ENCODE data around the gene AEBP1.

AEBP1 gene

DNA sequence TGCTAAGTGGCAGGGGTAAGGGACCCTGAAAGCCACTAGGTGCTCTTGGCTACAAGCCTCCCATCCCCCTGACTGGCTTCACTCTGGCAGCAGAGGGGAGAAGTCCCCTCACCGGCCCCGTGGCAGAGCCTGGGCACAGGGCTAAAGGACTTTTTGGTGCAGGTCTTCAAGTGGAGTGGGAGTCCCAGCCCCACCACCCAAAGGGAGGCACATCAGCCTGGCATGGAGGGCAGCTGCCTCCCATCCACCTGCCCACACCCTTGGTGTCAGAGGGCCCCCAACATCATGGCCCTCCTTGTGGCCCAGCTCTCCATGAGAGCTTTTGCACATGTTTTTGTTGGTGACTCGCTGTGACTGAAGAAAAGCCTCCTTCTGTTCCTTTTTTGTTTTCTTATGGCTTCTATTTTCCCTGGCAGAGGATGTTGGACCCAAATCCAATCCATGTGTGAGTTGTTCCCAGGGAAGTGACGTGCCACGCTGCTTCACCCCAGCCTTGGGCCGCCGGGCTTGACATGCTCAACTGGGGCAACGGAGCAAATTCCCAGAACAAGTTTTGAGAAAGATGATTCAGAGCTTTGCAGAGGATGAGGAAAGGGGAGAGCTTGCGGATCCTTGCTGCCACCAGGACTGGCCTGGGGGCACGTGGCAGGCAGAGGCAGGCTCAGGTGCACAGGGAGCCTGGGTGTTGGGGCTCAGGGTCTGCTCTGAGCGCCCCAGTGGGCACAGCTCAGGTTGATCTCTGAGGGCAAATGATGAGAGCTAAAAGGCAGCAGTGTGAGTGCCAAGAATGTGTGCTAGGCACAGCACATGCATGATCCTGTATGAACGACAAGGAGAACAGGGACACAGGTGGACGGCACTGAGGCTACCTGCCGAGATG is 1.9 kb upstream of the AEBP1 start:
- DNase-seq (no peak), ATAC-seq (no peak)
- Mint-ChIP-seq H3K9me3 (no peaks in the 10 kb centered on the region), H3K4me1 (peaks cover 32% of the 10 kb centered on the region), H3K36me3 (ENCODE audit: low read depth) (no peaks in the 10 kb centered on the region), H3K27me3 (peaks cover 6% of the 10 kb centered on the region), H3K4me3 (peak overlapping the region; percentile 25), H3K27ac (no peak overlapping the region)

DNA sequence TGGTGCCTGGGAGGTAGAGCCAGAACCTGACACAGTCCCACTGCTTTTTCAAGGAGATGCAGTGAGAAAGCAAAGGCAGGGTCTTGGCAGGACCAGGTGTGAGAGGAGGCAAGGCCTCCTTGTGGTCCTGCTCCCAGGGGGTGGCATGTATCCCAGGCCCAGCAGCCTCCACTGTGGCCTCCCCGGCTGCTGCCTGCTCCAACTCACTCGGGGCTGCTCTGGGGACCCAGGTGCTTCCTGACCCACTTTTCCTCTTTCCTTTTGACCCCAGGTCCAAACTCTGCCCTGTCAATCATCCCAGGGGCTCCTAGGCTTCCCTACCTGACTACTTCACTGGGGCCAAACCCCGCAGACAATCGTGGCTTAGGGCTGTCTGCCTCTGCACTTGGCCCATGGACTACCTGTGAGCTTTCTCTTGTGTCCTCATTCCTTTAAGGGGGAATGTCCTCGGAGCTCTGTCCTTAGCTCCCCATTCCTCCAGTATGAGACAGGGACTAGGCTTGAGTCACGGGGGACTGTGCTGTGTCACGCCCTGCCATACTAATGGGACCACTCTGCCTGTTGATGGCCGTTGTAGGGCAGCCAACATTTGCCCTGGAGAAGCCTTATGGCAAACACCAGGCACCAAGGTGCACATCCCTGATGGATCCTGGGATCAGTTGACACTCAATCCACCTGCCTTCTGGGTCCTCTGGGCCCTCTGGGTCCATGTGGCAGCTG is 1.1 kb upstream of the AEBP1 start:
- Mint-ChIP-seq H3K27ac (peak overlapping the region; percentile 35), H3K36me3 (ENCODE audit: low read depth) (no peaks in the 10 kb centered on the region), H3K9me3 (no peaks in the 10 kb centered on the region), H3K27me3 (peaks cover 6% of the 10 kb centered on the region), H3K4me1 (peaks cover 25% of the 10 kb centered on the region), H3K4me3 (peak overlapping the region; percentile 51)
- DNase-seq (no peak), ATAC-seq (no peak)

DNA sequence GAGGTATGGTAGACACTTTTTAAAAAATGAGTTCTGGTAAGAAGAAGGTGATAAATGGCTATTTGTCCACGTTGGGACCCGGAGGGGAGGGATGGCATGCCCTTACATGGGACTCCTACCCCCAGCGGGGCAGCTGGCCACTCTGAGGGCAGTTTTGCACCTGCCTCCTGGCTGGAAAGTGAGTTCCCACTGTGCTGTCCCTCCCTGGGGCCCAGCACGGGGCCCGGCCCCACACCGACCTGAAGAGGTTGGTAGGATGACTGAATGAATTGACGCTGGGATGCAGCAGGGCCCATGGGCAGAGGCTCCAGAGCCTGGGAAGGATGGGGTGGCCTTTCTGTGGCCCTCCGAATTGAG is 601 bp upstream of the AEBP1 start:
- Mint-ChIP-seq H3K4me1 (peaks cover 23% of the 10 kb centered on the region), H3K9me3 (no peaks in the 10 kb centered on the region), H3K36me3 (ENCODE audit: low read depth) (no peaks in the 10 kb centered on the region), H3K27me3 (peaks cover 6% of the 10 kb centered on the region), H3K4me3 (peak overlapping the region; percentile 51), H3K27ac (peak overlapping the region; percentile 35)
- DNase-seq (no peak), ATAC-seq (no peak)

DNA sequence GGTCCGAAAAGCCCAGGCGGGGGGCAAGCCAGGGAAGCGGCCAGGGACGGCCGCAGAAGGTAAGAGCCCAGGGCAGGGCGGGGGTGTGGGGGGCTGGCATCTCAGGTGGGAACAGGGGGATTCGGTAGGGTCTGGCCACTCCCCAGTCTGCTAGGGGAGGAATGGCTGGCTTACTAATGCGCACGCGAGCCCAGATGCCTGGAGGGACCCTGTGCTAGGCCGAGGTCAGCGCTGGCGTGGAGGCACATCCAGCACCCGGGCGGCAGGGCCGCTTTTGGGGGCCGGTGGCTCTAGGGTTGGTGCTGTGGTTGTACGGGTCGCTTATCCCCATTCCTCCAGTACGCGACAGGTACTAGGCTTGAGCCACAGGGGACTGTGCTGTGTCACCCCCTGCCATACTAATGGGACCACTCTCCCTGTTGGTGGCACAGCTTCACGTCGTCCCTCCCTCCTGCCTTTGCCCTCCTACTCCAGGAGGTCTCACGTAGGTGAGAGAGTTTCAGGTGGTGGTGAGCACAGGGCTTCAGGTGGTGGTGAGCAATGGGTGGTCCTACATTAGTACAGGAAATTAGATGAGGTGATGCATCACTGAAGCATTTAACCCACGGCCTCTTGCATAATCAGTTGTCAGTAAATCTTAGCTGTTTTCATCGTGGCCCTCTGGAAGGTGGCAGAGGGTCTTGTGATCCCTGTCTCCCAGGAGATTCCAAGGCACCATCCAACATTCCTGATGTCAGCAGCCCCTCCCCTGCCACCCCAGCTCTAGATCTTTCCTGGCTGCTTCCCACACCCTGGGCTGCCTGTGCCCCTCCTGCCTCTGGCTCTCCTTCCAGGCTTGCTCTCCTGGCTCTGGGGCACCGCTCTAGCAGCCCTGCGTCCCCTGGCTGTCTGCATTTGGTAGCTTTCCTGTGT is 971 bp downstream of the AEBP1 start:
- Mint-ChIP-seq H3K27me3 (peaks cover 6% of the 10 kb centered on the region), H3K9me3 (no peaks in the 10 kb centered on the region), H3K4me1 (peaks cover 20% of the 10 kb centered on the region), H3K36me3 (ENCODE audit: low read depth) (no peaks in the 10 kb centered on the region), H3K4me3 (peak overlapping the region; percentile 81), H3K27ac (peak overlapping the region; percentile 52)
- ATAC-seq (peak; percentile 42), DNase-seq (no peak)

DNA sequence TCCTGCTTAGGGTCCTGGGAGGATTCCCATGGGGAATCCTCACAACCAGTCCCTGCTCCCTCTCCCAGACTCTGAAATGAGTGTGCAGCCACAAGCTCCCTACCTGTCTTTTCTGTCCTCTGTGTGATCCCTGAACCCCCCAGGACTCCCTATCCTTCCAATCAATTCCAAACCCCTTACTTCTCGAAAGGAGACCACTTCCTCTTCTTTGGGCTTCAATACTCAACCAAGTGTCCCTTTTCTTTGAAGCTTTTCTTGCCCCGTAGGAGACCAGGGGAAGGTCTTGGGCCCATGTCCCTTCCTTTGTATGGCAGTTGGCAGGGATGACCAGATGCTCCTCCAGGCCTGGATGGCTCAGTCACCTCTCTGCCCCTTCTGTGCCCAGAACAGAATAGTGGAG is 1.7 kb downstream of the AEBP1 start:
- no peaks in the 10 kb centered on the region for H3K36me3 Mint-ChIP-seq (ENCODE audit: low read depth)
- H3K27me3 Mint-ChIP-seq, result peaks cover 6% of the 10 kb centered on the region
- ATAC-seq (no peak), DNase-seq (no peak)
- H3K27ac Mint-ChIP-seq, result no peak overlapping the region
- peak overlapping the region; percentile 81 for H3K4me3 Mint-ChIP-seq
- H3K9me3 Mint-ChIP-seq, result no peaks in the 10 kb centered on the region
- peaks cover 17% of the 10 kb centered on the region for H3K4me1 Mint-ChIP-seq

DNA sequence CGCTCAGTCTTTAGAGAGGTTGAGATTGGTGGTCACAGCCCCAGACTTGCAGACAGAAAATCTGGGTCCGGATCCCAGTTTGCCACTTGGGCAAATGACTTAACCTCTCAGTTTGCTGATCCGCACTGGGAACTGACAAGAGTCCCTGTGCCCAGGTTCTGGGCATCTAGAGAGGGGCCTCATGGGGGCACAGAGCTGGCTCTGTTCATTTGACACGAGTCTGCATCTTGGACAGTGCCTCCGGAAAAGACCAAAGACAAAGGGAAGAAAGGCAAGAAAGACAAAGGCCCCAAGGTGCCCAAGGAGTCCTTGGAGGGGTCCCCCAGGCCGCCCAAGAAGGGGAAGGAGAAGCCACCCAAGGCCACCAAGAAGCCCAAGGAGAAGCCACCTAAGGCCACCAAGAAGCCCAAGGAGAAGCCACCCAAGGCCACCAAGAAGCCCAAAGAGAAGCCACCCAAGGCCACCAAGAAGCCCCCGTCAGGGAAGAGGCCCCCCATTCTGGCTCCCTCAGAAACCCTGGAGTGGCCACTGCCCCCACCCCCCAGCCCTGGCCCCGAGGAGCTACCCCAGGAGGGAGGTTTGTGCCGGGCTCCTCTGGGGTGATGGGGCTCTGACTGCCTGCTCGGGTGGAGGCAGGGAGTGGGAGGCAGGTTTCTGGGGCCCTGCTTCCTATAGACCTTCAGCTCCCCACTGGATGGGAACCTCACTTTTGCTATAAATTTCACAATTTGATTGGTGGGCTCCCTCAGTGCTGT is 2.3 kb downstream of the AEBP1 start:
- H3K4me3 Mint-ChIP-seq, result no peak overlapping the region
- no peak for ATAC-seq
- H3K27me3 Mint-ChIP-seq, result peaks cover 6% of the 10 kb centered on the region

GRCh38 chr7:44107116-44107960 is 3.2 kb downstream of the AEBP1 start:
- Mint-ChIP-seq H3K4me3 (no peak overlapping the region), H3K27ac (no peak overlapping the region), H3K9me3 (no peaks in the 10 kb centered on the region), H3K4me1 (peaks cover 15% of the 10 kb centered on the region), H3K36me3 (ENCODE audit: low read depth) (peaks cover 2% of the 10 kb centered on the region), H3K27me3 (peaks cover 6% of the 10 kb centered on the region)
- no peak for DNase-seq
- ATAC-seq, result no peak

More for the DNA sequence above, 2.3 kb downstream of the AEBP1 start:
- peaks cover 17% of the 10 kb centered on the region for H3K4me1 Mint-ChIP-seq
- H3K9me3 Mint-ChIP-seq, result no peaks in the 10 kb centered on the region
- H3K36me3 Mint-ChIP-seq (ENCODE audit: low read depth), result no peaks in the 10 kb centered on the region
- no peak overlapping the region for H3K27ac Mint-ChIP-seq
- DNase-seq, result no peak

DNA sequence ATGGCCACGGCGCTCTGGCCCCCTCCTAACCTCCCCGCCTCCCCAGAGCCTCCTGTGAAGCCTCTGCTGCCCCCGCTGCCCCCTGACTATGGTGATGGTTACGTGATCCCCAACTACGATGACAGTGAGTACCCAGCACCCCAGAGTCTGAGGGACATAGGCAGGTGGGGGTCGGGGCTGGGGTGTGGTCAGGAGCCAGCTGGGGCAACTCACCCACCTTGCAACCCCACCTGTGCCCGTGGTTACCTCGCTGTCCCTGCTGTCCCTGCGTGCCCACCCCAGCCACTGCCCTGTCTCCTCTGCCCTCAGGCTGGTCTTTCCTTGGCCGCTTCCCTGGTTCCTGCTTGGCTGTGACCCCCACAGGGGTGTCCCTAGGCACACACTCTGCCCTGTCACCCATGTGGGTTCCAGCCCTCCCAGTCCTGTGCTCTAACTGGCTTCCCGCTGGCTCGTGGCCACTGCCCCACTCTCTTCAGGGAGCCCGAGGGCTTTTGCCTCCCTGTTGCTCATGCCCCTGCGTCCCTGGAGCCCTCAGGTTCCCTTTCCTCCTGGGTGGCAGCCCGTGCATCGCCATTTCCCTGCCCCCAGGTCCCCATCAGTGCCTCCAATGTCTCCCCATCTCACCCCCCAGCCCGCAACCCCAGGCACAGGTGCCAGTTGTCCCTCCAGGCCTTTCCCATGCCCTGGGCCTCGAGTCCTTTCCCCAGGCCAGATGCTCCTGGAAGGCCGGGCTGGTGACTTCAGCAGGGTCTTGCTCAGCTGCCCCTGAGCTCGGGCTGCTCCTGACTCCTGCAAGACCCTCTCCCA is 4.0 kb downstream of the AEBP1 start:
- Mint-ChIP-seq H3K4me1 (peaks cover 15% of the 10 kb centered on the region), H3K4me3 (no peak overlapping the region), H3K9me3 (no peaks in the 10 kb centered on the region), H3K36me3 (ENCODE audit: low read depth) (peaks cover 2% of the 10 kb centered on the region), H3K27ac (no peak overlapping the region), H3K27me3 (peaks cover 4% of the 10 kb centered on the region)
- ATAC-seq (no peak), DNase-seq (no peak)

- Mint-ChIP-seq H3K27ac (no peak overlapping the region), H3K4me3 (no peak overlapping the region), H3K9me3 (no peaks in the 10 kb centered on the region), H3K27me3 (no peaks in the 10 kb centered on the region), H3K36me3 (ENCODE audit: low read depth) (peaks cover 2% of the 10 kb centered on the region), H3K4me1 (peaks cover 15% of the 10 kb centered on the region)
- ATAC-seq, result no peak
- no peak for DNase-seq
These were observed 4.9 kb downstream of the AEBP1 start for GRCh38 chr7:44108768-44109750.

GRCh38 chr7:44109991-44110390 is 5.8 kb downstream of the AEBP1 start:
- Mint-ChIP-seq H3K4me1 (peaks cover 15% of the 10 kb centered on the region), H3K9me3 (no peaks in the 10 kb centered on the region), H3K4me3 (no peak overlapping the region), H3K27me3 (no peaks in the 10 kb centered on the region), H3K27ac (no peak overlapping the region), H3K36me3 (ENCODE audit: low read depth) (peaks cover 7% of the 10 kb centered on the region)
- ATAC-seq (no peak), DNase-seq (no peak)

DNA sequence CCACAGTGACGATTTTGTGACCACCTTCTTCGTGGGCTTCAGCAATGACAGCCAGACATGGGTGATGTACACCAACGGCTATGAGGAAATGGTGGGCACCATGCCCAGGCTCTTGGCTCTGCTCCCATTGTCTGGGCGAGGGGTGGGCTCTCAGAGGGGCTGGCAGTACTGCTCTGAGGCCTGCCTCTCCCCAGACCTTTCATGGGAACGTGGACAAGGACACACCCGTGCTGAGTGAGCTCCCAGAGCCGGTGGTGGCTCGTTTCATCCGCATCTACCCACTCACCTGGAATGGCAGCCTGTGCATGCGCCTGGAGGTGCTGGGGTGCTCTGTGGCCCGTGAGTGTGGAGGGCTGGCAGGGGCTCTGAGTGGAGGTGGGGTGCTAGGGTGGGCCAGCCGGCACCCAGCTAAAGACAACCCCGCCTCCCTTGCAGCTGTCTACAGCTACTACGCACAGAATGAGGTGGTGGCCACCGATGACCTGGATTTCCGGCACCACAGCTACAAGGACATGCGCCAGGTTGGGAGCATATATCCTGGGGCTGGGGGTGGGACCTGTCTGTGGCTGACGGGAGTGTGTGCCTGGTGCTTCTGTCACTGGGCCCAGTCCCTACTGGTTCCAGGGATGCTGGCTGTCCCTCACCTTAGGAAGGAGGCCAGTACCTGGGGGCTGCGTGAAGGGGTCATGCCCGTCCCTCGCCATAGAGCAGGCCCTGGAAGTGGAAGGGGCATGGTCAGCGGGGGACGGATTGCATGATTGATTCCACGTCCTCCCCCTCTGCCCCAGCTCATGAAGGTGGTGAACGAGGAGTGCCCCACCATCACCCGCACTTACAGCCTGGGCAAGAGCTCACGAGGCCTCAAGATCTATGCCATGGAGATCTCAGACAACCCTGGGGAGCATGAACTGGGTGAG is 6.8 kb downstream of the AEBP1 start:
- ATAC-seq (no peak), DNase-seq (no peak)
- H3K4me1 Mint-ChIP-seq, result peaks cover 5% of the 10 kb centered on the region
- no peaks in the 10 kb centered on the region for H3K27me3 Mint-ChIP-seq
- H3K4me3 Mint-ChIP-seq, result no peak overlapping the region
- no peak overlapping the region for H3K27ac Mint-ChIP-seq
- peaks cover 7% of the 10 kb centered on the region for H3K36me3 Mint-ChIP-seq (ENCODE audit: low read depth)
- H3K9me3 Mint-ChIP-seq, result no peaks in the 10 kb centered on the region
